ENCODE data around the gene SEC61A2. TPM values are rescaled to one million over a fixed set of nuclear protein-coding genes. Genes with fewer than 3 reads are reported as not detected.

SEC61A2 gene
- total and polyA plus RNA-seq, 2 of the 8 experiments (the other 6 are each of a cell fraction or from before 2014, with no cell fraction given) = 18.2 to 19.2 TPM

MicroRNA genes within 50 kb of the gene (microRNA counts, 767-probe panel; counts per million panel counts)
- microRNA hsa-miR-548ak = 879 counts per million, percentile 95 among the panel's probes with 10 or more counts

Small RNA genes lying within 50 kb of the gene (microRNA-seq; reads per million reads assigned to microRNA genes)
- gene MIR548AK (ENCODE audit: borderline microRNAs expressed in 2 of 2, borderline number of aligned reads in 2 of 2, borderline replicate concordance in 1 of 2) = 0 reads per million in 2 experiments

Small RNA genes lying within 50 kb of the gene (small RNA-seq; reads per million reads assigned to genes)
- gene MIR548AK (ENCODE audit: insufficient read depth) (not detected), gene RNU6-88P (ENCODE audit: insufficient read depth) (not detected)

Other genes with a start within 250 kb of the SEC61A2 start
- gene UPF2, start 86.9 kb upstream of the SEC61A2 start, total RNA-seq (2021; fragmentation: NEBNext Ultra II Directional; extraction: Animal tissue kit (Norgen Biotek cat#: 25700)) = 32.8 and 33.6 TPM in 2 replicates
- gene UPF2, start 86.9 kb upstream of the SEC61A2 start, polyA plus RNA-seq (2011; rRNA removed) = 4.1 and 6.2 TPM in 2 replicates
- 49.8 and 50.7 TPM in 2 replicates for gene DHTKD1, start 60.7 kb upstream of the SEC61A2 start, total RNA-seq (2021; fragmentation: NEBNext Ultra II Directional; extraction: Animal tissue kit (Norgen Biotek cat#: 25700))
- gene DHTKD1, start 60.7 kb upstream of the SEC61A2 start, polyA plus RNA-seq (2011; rRNA removed) = 74.6 and 74.9 TPM in 2 replicates
- gene NUDT5, start 66.2 kb downstream of the SEC61A2 start, total RNA-seq (2021; fragmentation: NEBNext Ultra II Directional; extraction: Animal tissue kit (Norgen Biotek cat#: 25700)) = 127 and 134 TPM in 2 replicates
- gene NUDT5, start 66.2 kb downstream of the SEC61A2 start, polyA plus RNA-seq (2011; rRNA removed) = 84.0 and 130 TPM in 2 replicates
- 185 and 202 TPM in 2 replicates for gene CDC123, start 66.5 kb downstream of the SEC61A2 start, total RNA-seq (2021; fragmentation: NEBNext Ultra II Directional; extraction: Animal tissue kit (Norgen Biotek cat#: 25700))
- gene CDC123, start 66.5 kb downstream of the SEC61A2 start, polyA plus RNA-seq (2011; rRNA removed) = 68.3 and 115 TPM in 2 replicates
- gene CAMK1D, start 219.9 kb downstream of the SEC61A2 start, total RNA-seq (2021; fragmentation: NEBNext Ultra II Directional; extraction: Animal tissue kit (Norgen Biotek cat#: 25700)) = 8.9 and 10.6 TPM in 2 replicates
- gene CAMK1D, start 219.9 kb downstream of the SEC61A2 start, polyA plus RNA-seq (2011; rRNA removed) = 3.5 and 3.6 TPM in 2 replicates

All from H1 (cell line).